Smooth muscle cell (in vitro differentiated cells): ENCODE data around the gene KIF20B. TPM values are rescaled to one million over a fixed set of nuclear protein-coding genes. Genes with fewer than 3 reads are reported as not detected.

Source experiments
- DNase-seq: peaks from one replicate; lab custom pipeline; 2025; ENCODE audit not compliant: unreplicated experiment; lab: John Stamatoyannopoulos, UW
- H2AFZ ChIP-seq: fragments of 200-600 bp; sonication (generic); 2 replicates; pipeline ENCODE4 v1.6.0; 2016; ENCODE audit warnings: antibody characterized with exemption, low read depth, mild to moderate bottlenecking
- H3F3A ChIP-seq: fragments of 200-600 bp; sonication (generic); 2 replicates; pipeline ENCODE4 v1.6.0; 2017; ENCODE audit warnings: antibody characterized with exemption, low read depth
- H3K27ac ChIP-seq: fragments of 200-600 bp; sonication (generic); 2 replicates; pipeline ENCODE4 v1.5.1; 2016; ENCODE audit warnings: low read depth, mild to moderate bottlenecking
- H3K27me3 ChIP-seq: fragments of 200-600 bp; sonication (generic); 2 replicates; pipeline ENCODE4 v1.6.1; 2016; ENCODE audit warnings: low read depth, mild to moderate bottlenecking
- H3K36me3 ChIP-seq: fragments of 200-600 bp; sonication (generic); 2 replicates; pipeline ENCODE4 v1.5.1; 2016; ENCODE audit warnings: low read depth
- H3K4me1 ChIP-seq: fragments of 200-600 bp; sonication (generic); 2 replicates; pipeline ENCODE4 v1.5.1; 2016; ENCODE audit warnings: low read depth
- H3K4me2 ChIP-seq: fragments of 200-600 bp; sonication (generic); 2 replicates; pipeline ENCODE4 v1.6.0; 2016; ENCODE audit warnings: mild to moderate bottlenecking
- H3K4me3 ChIP-seq: fragments of 200-600 bp; sonication (generic); 2 replicates; pipeline ENCODE4 v1.5.1; 2016; ENCODE audit warnings: mild to moderate bottlenecking
- H3K79me2 ChIP-seq: fragments of 200-600 bp; sonication (generic); 2 replicates; pipeline ENCODE4 v1.6.0; 2016; ENCODE audit warnings: low read depth, mild to moderate bottlenecking
- H3K9ac ChIP-seq: fragments of 200-600 bp; sonication (generic); 2 replicates; pipeline ENCODE4 v1.6.0; 2016; ENCODE audit warnings: low read depth
- H3K9me3 ChIP-seq: fragments of 200-600 bp; sonication (generic); replicated peaks from 2 replicates; pipeline ENCODE4 v1.5.1; 2016; ENCODE audit warnings: low read depth
- H4K20me1 ChIP-seq: fragments of 200-600 bp; sonication (generic); 2 replicates; pipeline ENCODE4 v1.6.0; 2016; ENCODE audit warnings: low read depth
- CTCF ChIP-seq: fragments of 200-600 bp; sonication (generic); IDR thresholded peaks from 2 replicates; pipeline ENCODE4 v1.5.1; 2017; ENCODE audit warnings: borderline replicate concordance, mild to moderate bottlenecking, antibody characterized with exemption; ENCODE audit not compliant: insufficient read depth, poor library complexity, severe bottlenecking
- WGBS: methylation state at CpG from one replicate; pipeline ENCODE4 v1.1.7; 2016; ENCODE audit warnings: low lambda C conversion rate; 5-methylcytosine and 5-hydroxymethylcytosine counted together
- polyA plus RNA-seq: library from polyadenylated mRNA; unstranded; fragments of >200 nt; fragmentation: Nextera tagmentation; extraction: Ambion mirVana; gene quantifications from 2 replicates; pipeline ENCODE4 v1.2.1, GENCODE V29; 2016
- total RNA-seq: library from RNA; depleted of rRNA; stranded (reverse); fragments of >200 nt; gene quantifications from 2 replicates; pipeline ENCODE4 v1.2.3, GENCODE V29; 2014

The KIF20B gene
- total and polyA plus RNA-seq, 2 experiments from 2014 or later, result 4.5 to 6.0 TPM

- Histone ChIP-seq H3K27me3 (no peaks in the 10 kb centered on the region), H3K36me3 (no peaks in the 10 kb centered on the region), H3K9me3 (no peaks in the 10 kb centered on the region), H4K20me1 (no peaks in the 10 kb centered on the region), H3K27ac (no peak overlapping the region), H3K4me2 (no peak overlapping the region), H3K79me2 (peaks cover 73% of the 10 kb centered on the region), H3K9ac (no peak overlapping the region), H2AFZ (no peak overlapping the region), H3K4me1 (peaks cover 6% of the 10 kb centered on the region), H3F3A (no peaks in the 10 kb centered on the region), H3K4me3 (no peak overlapping the region)
- TF ChIP-seq CTCF, result no peak
- DNase-seq, result no peak
Observed at GRCh38 chr10:89706011-89706410, 4.6 kb downstream of the KIF20B start.

- H3F3A ChIP-seq, result no peaks in the 10 kb centered on the region
- H3K27ac ChIP-seq, result no peak overlapping the region
- no peak overlapping the region for H3K9ac ChIP-seq
- H3K4me3 ChIP-seq, result no peak overlapping the region
- H3K4me2 ChIP-seq, result no peak overlapping the region
- no peaks in the 10 kb centered on the region for H4K20me1 ChIP-seq
- H3K27me3 ChIP-seq, result no peaks in the 10 kb centered on the region
- no peak for TF ChIP-seq CTCF
- WGBS, result 94% methylated on average over 1 of the region's 1 CpG
- DNase-seq, result no peak
- H3K4me1 ChIP-seq, result peaks cover 4% of the 10 kb centered on the region
- no peaks in the 10 kb centered on the region for H3K36me3 ChIP-seq
- H3K9me3 ChIP-seq, result no peaks in the 10 kb centered on the region
- H2AFZ ChIP-seq, result no peak overlapping the region
- H3K79me2 ChIP-seq, result peaks cover 67% of the 10 kb centered on the region
Observed at GRCh38 chr10:89707372-89707771, 6.0 kb downstream of the KIF20B start.

GRCh38 chr10:89710753-89711152, 9.4 kb downstream of the KIF20B start:
- Histone ChIP-seq H3K36me3 (no peaks in the 10 kb centered on the region), H3K4me1 (no peaks in the 10 kb centered on the region), H3K4me2 (no peak overlapping the region), H3K79me2 (peaks cover 33% of the 10 kb centered on the region), H2AFZ (no peak overlapping the region), H3F3A (no peaks in the 10 kb centered on the region), H3K9ac (no peak overlapping the region), H4K20me1 (no peaks in the 10 kb centered on the region), H3K4me3 (no peak overlapping the region), H3K27me3 (no peaks in the 10 kb centered on the region), H3K27ac (no peak overlapping the region), H3K9me3 (no peaks in the 10 kb centered on the region)
- WGBS, result 97% methylated on average over 3 of the region's 3 CpGs
- no peak for DNase-seq
- TF ChIP-seq CTCF, result no peak

GRCh38 chr10:89734616-89735015, 33.2 kb downstream of the KIF20B start:
- Histone ChIP-seq H3K27ac (no peak overlapping the region), H3K4me2 (no peak overlapping the region), H4K20me1 (no peaks in the 10 kb centered on the region), H3K79me2 (no peaks in the 10 kb centered on the region), H3K27me3 (no peaks in the 10 kb centered on the region), H3K4me3 (no peak overlapping the region), H3F3A (no peaks in the 10 kb centered on the region), H2AFZ (no peak overlapping the region), H3K9me3 (no peaks in the 10 kb centered on the region), H3K9ac (no peak overlapping the region), H3K4me1 (no peaks in the 10 kb centered on the region), H3K36me3 (no peaks in the 10 kb centered on the region)
- no peak for TF ChIP-seq CTCF
- 92% methylated on average over 3 of the region's 3 CpGs for WGBS
- no peak for DNase-seq
